GM21360 (cell line): ENCODE measurements around the gene CIITA.

Experiments used
- ATAC-seq: cut with Tn5 transposase; IDR thresholded peaks from one replicate; pipeline ENCODE4 v1.9.1; 2021; ENCODE audit warnings: mild to moderate bottlenecking, moderate library complexity; ENCODE audit not compliant: unreplicated experiment

Gene CIITA

DNA sequence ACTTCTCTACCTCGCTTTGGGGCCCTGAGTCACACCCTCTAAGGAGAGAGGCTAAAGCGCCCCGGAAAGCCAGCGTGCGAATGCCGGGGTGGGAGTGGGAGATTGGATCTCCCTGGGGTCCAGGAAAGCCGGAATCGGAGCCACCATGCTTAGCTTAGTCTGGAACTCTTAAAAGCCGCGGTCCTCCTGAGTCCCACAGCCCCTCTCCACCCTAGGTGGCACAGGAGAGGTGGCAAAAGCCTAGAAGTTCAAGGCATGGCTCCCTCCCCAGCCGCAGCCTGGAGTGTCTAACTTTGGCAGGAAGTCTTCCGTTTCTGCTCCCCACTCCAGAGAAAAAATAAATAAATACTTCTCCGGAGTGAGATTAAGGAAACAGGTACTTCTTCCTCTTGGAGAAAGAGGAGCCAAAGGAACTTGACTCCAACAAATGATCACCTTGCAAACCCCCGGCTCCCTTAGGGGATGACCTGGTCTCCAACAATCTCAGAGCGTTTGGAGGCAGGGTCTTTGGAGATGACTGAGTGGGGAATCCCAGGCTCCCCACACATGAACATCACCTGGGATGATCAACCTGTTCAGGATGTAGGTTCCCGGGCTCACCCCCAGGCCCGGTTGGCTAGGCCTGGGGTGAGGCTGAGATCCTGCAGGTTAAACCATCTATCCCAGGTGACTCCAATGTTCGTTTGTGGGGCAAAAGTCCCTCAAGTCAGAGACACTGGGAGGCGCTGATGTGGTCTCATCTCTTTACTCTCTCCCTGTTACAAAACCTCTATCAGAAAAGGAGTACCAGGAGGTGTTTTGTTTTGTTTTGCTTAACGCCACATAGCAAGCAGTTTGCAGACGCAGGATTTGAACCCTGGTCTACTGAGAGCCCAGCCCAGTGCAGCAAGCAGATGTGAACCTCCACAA is 2.9 kb downstream of the CIITA start:
- no peak for ATAC-seq

DNA sequence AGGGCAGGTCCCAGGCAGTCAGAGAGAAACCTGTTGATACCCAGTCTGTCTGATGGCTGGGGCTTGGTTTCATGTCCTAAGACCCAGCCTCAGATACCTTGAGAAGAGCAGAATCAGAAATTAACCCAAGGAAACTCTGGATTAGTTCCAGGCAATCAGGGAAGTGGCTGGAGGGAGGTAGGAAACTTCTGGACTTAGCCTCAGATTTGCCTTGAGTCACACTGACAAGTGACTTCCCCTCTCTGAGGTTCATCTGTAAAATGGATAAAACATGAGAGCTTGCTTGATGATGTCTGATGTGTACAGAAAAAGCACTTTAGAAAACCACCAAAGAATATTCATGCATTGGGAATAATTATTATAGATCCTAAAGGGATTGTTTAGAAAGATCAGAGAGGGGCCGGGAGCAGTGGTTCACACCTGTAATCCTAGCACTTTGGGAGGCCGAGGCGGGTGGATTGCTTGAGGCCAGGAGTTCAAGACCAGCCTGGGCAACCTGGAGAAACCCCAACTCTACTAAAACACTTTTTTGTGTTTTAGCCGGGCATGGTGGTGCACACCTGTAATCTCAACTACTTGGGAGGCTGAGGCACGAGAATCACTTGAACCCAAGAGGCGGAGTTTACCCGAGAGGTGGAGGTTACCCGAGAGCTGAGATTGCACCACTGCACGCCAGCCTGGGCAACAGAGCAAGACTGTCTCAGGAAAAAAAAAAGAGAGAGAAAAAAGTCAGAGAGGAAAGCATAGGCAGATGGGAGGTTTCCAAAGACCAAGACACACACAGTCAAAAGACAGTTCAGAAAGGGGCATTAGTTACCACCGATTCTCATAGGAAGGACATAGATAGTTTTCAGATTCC is 3.8 kb downstream of the CIITA start:
- no peak for ATAC-seq

DNA sequence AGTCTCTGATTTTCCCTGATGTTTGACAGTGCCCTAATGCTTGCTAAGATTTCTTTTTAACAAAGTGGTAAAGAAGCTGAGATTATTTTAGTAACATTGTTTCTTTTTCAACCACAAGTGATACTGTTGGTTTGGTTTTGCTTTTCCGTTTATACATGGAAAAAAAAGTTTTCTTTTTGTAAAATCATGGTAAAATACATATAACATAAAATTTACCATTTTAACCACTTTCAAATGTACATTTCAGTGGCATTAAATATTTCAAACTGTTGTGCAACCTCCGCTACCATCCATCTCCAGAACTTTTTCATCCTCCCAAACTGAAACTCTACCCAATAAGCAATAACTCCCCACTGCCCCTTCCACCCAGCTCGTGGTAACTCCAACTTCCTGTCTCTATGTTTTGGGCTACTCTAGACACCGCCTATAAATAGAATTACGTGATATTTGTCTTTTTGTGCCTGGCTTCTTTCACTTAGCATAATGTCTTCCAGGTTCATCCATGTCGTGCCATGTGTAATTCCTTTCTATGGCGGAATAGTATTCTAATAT is 4.6 kb downstream of the CIITA start:
- ATAC-seq, result no peak

DNA sequence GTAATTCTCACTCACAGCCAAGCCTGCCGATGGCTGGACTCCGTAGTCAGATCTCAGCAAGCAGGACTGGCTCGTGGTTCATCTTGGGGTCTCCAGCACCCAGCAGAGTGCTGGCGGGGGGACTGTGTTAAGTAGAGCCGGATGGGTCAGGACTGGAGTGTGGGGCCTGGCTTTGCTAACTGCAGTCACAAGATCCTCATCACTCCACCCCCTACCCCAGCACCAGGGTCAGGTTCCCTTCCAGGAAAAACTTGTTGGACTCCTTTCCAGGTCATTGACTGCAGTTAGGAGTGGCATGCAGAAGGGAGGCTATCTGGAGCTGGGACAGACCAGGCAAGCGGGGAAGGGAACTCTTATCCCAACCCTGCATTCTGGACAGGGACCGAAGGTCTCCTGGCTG is 6.0 kb downstream of the CIITA start:
- ATAC-seq, result no peak

DNA sequence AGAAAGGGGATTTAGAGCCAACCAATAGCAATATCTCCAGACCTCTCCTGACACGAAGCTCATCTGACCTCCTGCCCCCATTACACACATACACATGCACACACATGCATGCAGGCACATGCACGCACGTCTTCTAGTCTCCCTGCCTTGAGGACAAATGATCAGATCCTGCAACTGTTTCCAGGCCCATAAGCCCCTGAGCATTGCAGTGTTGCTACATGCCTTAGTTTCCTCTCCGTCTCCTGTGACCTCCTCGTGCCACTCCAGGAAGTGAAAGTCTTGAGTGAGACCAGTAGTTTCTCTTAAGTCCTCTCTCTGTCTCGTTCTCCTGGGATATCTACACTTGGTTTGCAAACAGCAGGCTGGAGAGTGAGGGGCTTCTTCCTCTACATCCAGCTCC is 8.2 kb downstream of the CIITA start:
- ATAC-seq, result no peak

DNA sequence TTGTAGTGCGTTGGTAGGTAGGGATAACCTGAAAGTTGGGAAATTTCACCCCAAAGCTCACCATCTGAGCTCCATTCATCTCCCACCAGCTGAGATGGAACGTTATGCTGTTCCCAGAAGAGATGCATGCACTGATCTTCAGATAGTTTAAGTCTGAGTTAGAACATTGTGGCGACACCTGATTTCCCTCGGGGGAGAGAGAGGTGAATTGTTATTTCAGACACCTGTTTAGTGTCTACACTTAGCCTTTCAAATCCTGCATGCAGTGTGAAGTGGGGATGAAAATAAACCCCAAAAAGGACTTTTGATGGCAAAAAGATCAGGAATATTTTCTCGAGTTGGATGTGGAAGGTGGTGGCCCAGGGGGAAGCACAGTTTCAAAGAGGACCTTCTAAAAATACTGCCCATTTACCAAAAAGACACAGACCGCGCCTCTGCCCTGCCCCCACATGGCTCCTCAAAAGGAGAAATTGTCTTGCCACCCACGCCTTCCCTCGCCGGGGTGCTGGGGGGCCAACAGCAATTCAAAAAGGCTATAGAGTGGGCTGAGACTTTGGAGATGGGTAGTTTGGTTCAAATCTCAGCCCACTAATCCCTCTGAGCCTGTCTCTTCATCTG is 11.4 kb downstream of the CIITA start:
- no peak for ATAC-seq

DNA sequence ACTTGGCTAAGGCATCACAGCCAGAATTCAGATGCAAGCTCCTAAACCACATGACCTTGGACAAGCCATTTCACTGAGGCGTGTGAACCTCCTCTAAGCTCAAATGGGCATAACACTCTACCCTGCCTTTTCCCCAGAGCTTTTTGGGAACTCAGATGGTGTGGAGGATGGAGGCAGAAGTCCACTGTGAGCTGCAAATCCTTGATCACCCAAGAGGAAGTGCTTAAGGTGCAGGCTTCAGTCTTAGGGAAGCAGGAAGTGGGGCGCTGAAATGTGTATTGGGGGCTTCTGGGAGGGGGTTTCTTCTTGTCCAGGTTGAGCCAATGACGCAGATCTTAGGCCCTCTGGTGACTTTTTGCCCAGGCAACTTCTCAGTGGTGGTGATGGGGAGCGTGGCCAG is 12.9 kb downstream of the CIITA start:
- ATAC-seq, result no peak

DNA sequence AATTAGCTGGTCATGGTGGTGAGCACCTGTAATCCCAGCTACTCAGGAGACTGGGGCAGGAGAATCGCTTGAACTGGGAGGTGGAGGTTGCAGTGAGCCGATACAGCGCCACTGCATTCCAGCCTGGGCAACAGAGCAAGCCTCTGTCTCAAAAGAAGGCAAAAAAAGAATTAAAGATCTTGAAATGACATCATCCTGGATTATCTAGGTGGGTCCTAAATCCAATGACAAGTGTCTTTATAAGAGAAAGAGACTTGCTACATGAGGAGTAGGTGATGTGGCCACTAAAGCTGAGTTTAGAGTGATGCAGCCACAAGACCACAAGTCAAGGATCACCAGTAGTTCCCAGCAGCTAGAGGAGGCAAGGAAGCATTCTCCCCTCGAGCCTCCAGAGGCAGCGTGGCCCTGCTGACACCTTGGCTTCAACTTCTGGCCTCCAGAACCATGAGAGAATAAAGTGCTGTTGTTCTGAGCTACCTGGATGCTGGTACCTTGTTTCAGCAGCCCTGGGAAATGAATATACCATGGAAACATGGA is 15.8 kb downstream of the CIITA start:
- ATAC-seq, result no peak

DNA sequence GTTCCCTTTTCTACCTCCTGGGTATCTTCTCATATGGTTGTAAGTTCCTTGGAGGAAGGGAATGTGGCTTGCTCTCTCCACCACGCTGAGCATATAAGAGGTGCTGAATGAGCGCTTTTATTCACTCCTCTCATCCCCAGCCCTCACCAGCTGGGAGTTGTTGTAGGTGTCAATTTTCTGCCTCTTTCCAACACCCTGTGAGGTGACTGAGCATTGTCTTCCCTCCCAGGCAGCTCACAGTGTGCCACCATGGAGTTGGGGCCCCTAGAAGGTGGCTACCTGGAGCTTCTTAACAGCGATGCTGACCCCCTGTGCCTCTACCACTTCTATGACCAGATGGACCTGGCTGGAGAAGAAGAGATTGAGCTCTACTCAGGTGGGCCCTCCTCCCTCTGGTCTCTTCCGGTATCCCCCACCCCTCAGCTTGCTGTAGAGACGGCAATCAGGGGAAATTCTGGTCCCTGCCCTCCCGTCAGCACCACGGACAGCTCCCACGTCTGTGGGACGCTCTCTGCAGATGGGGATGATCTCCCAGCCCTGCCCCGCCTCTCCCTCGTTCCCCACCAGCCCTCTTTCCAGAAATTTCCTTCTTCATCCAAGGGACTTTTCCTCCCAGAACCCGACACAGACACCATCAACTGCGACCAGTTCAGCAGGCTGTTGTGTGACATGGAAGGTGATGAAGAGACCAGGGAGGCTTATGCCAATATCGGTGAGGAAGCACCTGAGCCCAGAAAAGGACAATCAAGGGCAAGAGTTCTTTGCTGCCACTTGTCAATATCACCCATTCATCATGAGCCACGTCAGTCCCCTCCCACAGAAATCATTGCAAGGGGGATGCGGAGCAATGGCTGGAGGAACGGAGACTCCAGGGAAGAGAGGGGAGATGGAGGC is 18.3 kb downstream of the CIITA start:
- no peak for ATAC-seq

DNA sequence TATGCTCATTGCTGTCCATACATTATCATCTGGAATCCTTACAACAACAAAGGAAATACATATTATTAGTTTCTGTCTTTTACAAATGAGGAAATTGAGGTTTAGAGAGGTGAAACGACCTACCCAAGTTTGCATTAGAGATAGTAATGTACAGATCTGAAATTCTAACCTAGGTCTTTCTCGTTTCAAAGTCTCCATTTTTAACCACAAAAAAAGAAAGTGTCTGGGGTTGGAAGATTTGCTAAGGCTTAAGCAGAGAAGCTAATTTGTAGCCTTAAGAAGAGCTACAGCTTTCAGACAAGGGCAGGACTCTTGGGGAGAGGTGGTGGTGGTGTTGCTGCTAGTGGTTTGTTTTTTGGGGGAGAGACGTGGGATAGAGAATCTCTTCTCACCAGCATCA is 19.2 kb downstream of the CIITA start:
- ATAC-seq, result no peak

DNA sequence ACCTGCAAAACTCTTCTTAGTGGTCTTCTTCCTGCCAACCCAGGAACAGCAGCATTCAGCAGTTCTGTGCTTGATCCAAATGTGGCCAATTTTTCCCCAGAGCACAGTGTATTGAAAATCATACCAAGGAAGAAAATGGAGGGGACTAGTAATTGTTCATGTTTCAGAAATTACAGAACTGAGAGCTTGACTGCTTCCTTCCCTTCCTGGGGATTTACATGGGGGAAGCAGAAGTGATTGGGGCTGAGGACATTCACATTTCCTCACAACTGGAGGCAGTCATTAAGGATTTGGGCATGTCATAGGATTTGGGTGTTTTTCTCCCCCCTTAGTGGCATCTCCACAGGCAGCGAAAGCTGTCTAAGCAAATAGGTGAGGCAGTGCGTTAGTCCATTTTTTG is 19.7 kb downstream of the CIITA start:
- ATAC-seq, result no peak

DNA sequence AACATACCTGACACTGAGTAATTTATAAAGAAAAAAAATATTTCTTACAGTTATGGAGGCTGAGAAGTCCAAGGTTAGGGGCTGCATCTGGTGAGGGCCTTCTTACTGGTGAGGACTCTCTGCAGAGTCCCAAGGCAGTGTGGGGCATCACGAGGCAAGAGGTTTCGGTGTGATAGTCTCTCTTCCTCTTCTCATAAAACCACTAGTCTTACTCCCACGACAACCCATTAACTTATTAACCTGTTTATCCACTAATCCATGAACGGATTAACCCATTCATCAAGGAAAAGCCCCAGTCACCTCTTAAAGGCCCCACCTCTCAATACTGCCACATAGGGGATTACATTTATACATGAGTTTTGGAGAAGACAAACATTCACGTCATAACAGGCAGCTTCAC is 20.1 kb downstream of the CIITA start:
- no peak for ATAC-seq

DNA sequence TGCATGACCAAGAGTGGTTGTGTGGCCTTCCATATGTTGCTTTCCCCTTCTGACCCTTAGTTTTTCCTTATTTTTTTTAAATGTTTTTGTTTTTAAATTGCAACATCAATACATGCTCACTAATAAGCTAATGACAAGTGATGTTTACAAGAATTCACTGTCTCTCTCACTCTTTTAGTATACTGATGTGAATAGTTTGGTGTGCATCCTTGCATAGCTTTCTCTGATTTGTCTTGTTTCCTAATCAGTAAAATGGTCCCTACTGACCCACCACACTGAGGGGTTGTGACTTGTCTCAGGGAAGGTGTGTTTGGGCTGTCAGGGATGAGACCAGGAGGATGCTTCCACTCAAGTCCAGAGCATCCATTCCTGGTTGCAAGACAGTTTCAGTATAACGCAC is 26.0 kb downstream of the CIITA start:
- ATAC-seq, result no peak

DNA sequence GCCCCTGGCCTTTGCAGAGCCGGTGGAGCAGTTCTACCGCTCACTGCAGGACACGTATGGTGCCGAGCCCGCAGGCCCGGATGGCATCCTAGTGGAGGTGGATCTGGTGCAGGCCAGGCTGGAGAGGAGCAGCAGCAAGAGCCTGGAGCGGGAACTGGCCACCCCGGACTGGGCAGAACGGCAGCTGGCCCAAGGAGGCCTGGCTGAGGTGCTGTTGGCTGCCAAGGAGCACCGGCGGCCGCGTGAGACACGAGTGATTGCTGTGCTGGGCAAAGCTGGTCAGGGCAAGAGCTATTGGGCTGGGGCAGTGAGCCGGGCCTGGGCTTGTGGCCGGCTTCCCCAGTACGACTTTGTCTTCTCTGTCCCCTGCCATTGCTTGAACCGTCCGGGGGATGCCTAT is 29.5 kb downstream of the CIITA start:
- ATAC-seq, result no peak

DNA sequence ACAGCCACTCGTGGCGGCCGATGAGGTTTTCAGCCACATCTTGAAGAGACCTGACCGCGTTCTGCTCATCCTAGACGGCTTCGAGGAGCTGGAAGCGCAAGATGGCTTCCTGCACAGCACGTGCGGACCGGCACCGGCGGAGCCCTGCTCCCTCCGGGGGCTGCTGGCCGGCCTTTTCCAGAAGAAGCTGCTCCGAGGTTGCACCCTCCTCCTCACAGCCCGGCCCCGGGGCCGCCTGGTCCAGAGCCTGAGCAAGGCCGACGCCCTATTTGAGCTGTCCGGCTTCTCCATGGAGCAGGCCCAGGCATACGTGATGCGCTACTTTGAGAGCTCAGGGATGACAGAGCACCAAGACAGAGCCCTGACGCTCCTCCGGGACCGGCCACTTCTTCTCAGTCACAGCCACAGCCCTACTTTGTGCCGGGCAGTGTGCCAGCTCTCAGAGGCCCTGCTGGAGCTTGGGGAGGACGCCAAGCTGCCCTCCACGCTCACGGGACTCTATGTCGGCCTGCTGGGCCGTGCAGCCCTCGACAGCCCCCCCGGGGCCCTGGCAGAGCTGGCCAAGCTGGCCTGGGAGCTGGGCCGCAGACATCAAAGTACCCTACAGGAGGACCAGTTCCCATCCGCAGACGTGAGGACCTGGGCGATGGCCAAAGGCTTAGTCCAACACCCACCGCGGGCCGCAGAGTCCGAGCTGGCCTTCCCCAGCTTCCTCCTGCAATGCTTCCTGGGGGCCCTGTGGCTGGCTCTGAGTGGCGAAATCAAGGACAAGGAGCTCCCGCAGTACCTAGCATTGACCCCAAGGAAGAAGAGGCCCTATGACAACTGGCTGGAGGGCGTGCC is 30.1 kb downstream of the CIITA start:
- no peak for ATAC-seq

DNA sequence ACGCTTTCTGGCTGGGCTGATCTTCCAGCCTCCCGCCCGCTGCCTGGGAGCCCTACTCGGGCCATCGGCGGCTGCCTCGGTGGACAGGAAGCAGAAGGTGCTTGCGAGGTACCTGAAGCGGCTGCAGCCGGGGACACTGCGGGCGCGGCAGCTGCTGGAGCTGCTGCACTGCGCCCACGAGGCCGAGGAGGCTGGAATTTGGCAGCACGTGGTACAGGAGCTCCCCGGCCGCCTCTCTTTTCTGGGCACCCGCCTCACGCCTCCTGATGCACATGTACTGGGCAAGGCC is 30.7 kb downstream of the CIITA start:
- no peak for ATAC-seq

DNA sequence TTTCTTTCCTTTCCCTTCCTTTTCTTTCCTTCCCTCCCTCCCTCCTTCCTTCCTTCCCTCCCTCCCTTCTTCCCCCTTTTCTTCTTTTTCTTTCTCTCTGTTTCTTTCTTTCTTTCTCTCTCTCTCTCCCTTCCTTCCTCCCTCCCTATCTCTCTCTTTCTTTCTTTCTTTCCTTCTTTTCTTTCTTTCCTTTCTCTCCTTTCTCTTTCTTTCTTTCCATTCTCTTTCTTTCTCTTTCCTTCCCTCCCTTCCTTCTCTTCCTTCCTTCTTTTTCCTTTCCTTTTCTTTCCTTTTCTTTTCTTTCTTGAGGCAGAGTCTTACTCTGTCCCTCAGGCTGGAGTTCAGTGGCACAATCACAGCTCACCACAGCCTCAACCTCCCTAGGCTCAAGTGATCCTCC is 34.3 kb downstream of the CIITA start:
- ATAC-seq, result no peak

DNA sequence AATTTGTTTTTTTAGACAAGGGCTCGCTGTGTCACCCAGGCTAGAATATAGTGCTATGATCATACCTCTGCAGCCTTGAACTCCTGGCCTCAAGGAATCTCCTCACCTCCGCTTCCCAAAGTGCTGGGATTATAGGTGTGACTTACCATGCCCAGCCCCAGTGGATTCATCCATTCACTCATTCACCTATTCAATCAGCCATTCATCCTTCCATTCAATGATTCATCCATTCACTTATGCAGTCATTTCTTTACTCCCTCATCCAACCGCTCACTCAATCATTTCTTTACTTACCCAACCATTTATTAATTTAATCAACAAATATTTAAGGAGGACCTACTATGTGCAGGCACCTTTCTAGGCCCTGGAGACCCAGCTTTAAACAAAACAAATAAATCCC is 39.5 kb downstream of the CIITA start:
- ATAC-seq, result no peak

DNA sequence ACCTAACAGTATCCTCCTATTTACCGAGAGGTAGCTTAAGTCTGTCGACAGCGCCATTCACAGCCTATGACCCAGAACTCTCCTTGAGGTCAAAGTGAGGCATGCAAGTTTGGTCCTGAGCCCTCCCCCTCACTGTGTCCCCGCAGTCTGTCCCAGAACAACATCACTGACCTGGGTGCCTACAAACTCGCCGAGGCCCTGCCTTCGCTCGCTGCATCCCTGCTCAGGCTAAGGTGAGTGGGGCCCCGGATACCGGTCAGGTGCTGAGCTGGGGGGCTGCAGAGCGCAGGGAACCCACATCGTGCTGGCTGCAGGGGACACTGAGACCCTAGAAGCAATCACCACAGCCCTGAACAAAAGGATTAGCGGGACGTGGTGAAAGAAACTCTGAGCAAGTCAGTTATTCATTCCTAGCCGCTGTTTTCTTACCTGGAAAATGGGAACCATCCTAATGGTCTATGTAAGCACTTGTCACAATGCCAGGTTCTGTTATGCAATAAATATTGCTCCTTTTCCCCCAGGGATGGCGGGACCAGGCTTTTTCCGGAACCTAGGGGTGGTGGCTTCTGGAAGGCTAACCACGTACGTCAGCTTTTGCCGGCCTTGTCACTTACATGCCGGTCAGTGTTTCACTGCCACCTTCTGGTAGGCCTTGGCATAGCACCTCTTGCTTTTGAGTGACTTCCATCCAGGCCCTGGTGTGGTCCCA is 41.4 kb downstream of the CIITA start:
- no peak for ATAC-seq
